Trophoblast cell (in vitro differentiated cells and primary cell): ENCODE measurements around the gene GRIA4.
"Not testable (repeated sequence)": the region's sequence is repeated elsewhere in the genome, so short reads cannot be mapped to it uniquely, and the experiment has no call there.

Experiments
- DNase-seq, 2 donors: peaks; one replicate each; pipeline ENCODE4 v3.0.0-alpha.2; 2016
- H2AFZ ChIP-seq: 2 replicates; pipeline ENCODE4 v1.6.1; 2013; ENCODE audit warnings: low read length, moderate library complexity, mild to moderate bottlenecking; ENCODE audit not compliant: insufficient read depth, poor library complexity
- H2AK5ac ChIP-seq: 2 replicates; pipeline ENCODE4 v1.6.1; 2013; ENCODE audit warnings: mild to moderate bottlenecking, low read length
- H2BK120ac ChIP-seq: 2 replicates; pipeline ENCODE4 v1.6.1; 2013; ENCODE audit warnings: low read length, mild to moderate bottlenecking, moderate library complexity; ENCODE audit not compliant: insufficient read depth, poor library complexity
- H2BK12ac ChIP-seq: 2 replicates; pipeline ENCODE4 v1.6.1; 2013; ENCODE audit warnings: mild to moderate bottlenecking, low read length, moderate library complexity
- H2BK5ac ChIP-seq: 2 replicates; pipeline ENCODE4 v1.6.1; 2013; ENCODE audit warnings: low read length, low read depth, moderate library complexity, mild to moderate bottlenecking; ENCODE audit not compliant: poor library complexity
- H3K14ac ChIP-seq: 2 replicates; pipeline ENCODE4 v1.6.1; 2013; ENCODE audit warnings: mild to moderate bottlenecking, low read length
- H3K18ac ChIP-seq: 2 replicates; pipeline ENCODE4 v1.6.1; 2013; ENCODE audit warnings: mild to moderate bottlenecking, low read length
- H3K23ac ChIP-seq: 2 replicates; pipeline ENCODE4 v1.6.1; 2013; ENCODE audit warnings: low read length
- H3K27ac ChIP-seq: 2 replicates; pipeline ENCODE4 v1.5.1; 2013; ENCODE audit warnings: low read depth, mild to moderate bottlenecking, inconsistent platforms, low read length, moderate library complexity
- H3K27me3 ChIP-seq: 2 replicates; pipeline ENCODE4 v1.6.1; 2013; ENCODE audit warnings: inconsistent platforms, mild to moderate bottlenecking, low read length, moderate library complexity; ENCODE audit not compliant: insufficient read depth
- H3K36me3 ChIP-seq, 2 experiments: 1 replicate in 1 of 2; 2 replicates in 1 of 2; pipeline ENCODE4 v1.6.1; 2013; ENCODE audit warnings: low read length in 2 of 2, mild to moderate bottlenecking in 2 of 2, moderate library complexity in 1 of 2; ENCODE audit not compliant: insufficient read depth in 2 of 2, control insufficient read depth in 1 of 2
- H3K4ac ChIP-seq: 2 replicates; pipeline ENCODE4 v1.6.1; 2013; ENCODE audit warnings: low read depth, mild to moderate bottlenecking, low read length, moderate library complexity
- H3K4me1 ChIP-seq, 2 experiments: 1 replicate in 1 of 2; 2 replicates in 1 of 2; pipeline ENCODE4 v1.6.1; 2013; ENCODE audit warnings: low read length in 2 of 2, mild to moderate bottlenecking in 2 of 2, moderate library complexity in 1 of 2; ENCODE audit not compliant: insufficient read depth in 2 of 2, control insufficient read depth in 1 of 2
- H3K4me2 ChIP-seq: 2 replicates; pipeline ENCODE4 v1.6.1; 2013; ENCODE audit warnings: inconsistent platforms, mild to moderate bottlenecking, low read length, moderate library complexity
- H3K4me3 ChIP-seq: 2 replicates; pipeline ENCODE4 v1.5.1; 2013; ENCODE audit warnings: mild to moderate bottlenecking, low read depth, low read length, inconsistent platforms
- H3K79me1 ChIP-seq: one replicate; pipeline ENCODE4 v1.6.1; 2013; ENCODE audit warnings: low read length
- H3K79me2 ChIP-seq: 2 replicates; pipeline ENCODE4 v1.6.1; 2013; ENCODE audit warnings: low read length, mild to moderate bottlenecking; ENCODE audit not compliant: control insufficient read depth, insufficient read depth, poor library complexity
- H3K9ac ChIP-seq: 2 replicates; pipeline ENCODE4 v1.6.1; 2013; ENCODE audit warnings: mild to moderate bottlenecking, low read length
- H3K9me3 ChIP-seq: 2 replicates; pipeline ENCODE4 v1.6.1; 2013; ENCODE audit warnings: low read depth, mild to moderate bottlenecking, control low read depth, inconsistent platforms, low read length; ENCODE audit not compliant: insufficient read depth
- H4K12ac ChIP-seq: 2 replicates; pipeline ENCODE4 v1.6.1; 2013; ENCODE audit warnings: low read depth, mild to moderate bottlenecking, low read length, moderate library complexity
- H4K8ac ChIP-seq: 2 replicates; pipeline ENCODE4 v1.6.1; 2013; ENCODE audit warnings: low read depth, mild to moderate bottlenecking, low read length, moderate library complexity
- H4K91ac ChIP-seq: one replicate; pipeline ENCODE4 v1.6.1; 2013; ENCODE audit warnings: low read depth, mild to moderate bottlenecking, low read length, moderate library complexity
- WGBS: extraction: QIAGEN DNeasy Blood & Tissue Kit; methylation state at CpG from one replicate; pipeline ENCODE4 v1.1.7; 2013; ENCODE audit warnings: missing lambda C conversion rate; ENCODE audit not compliant: insufficient read length, insufficient coverage; ENCODE audit errors: extremely low coverage; 5-methylcytosine and 5-hydroxymethylcytosine counted together

GRIA4 gene

GRCh38 chr11:105769627-105770026, 159.8 kb downstream of the GRIA4 start:
- Histone ChIP-seq H3K4me2 (no peak overlapping the region), H3K18ac (no peak overlapping the region), H4K91ac (no peak overlapping the region), H3K79me1 (no peaks in the 10 kb centered on the region), H3K4ac (no peak overlapping the region), H2BK5ac (no peak overlapping the region), H3K27me3 (no peaks in the 10 kb centered on the region), H4K12ac (no peak overlapping the region), H2AFZ (no peak overlapping the region), H3K27ac (no peak overlapping the region), H4K8ac (no peak overlapping the region), H3K14ac (no peak overlapping the region), H3K4me1 (no peaks in the 10 kb centered on the region), H3K36me3 (no peaks in the 10 kb centered on the region), H3K9ac (no peak overlapping the region), H2AK5ac (no peak overlapping the region), H3K23ac (no peak overlapping the region), H3K4me3 (no peak overlapping the region), H3K9me3 (no peaks in the 10 kb centered on the region), H2BK120ac (no peak overlapping the region), H2BK12ac (no peak overlapping the region), H3K79me2 (no peaks in the 10 kb centered on the region)
- DNase-seq, result no peak
- WGBS, result no CpG with 5 or more reads among the region's 2 CpGs

- H2BK120ac ChIP-seq, H3K9ac ChIP-seq, H2BK5ac ChIP-seq, H2BK12ac ChIP-seq, H3K27ac ChIP-seq, H3K4me1 ChIP-seq, H3K23ac ChIP-seq, H4K91ac ChIP-seq, H3K36me3 ChIP-seq, H3K9me3 ChIP-seq, H4K12ac ChIP-seq, H2AFZ ChIP-seq, H2AK5ac ChIP-seq, H3K4me3 ChIP-seq, H3K4ac ChIP-seq, H3K14ac ChIP-seq, H3K79me1 ChIP-seq, H3K27me3 ChIP-seq, H4K8ac ChIP-seq, H3K4me2 ChIP-seq, H3K79me2 ChIP-seq, H3K18ac ChIP-seq, DNase-seq: not testable (repeated sequence)
- WGBS, result no CpG with 5 or more reads among the region's 3 CpGs
These were observed 163.6 kb downstream of the GRIA4 start for GRCh38 chr11:105773452-105773851.

DNA sequence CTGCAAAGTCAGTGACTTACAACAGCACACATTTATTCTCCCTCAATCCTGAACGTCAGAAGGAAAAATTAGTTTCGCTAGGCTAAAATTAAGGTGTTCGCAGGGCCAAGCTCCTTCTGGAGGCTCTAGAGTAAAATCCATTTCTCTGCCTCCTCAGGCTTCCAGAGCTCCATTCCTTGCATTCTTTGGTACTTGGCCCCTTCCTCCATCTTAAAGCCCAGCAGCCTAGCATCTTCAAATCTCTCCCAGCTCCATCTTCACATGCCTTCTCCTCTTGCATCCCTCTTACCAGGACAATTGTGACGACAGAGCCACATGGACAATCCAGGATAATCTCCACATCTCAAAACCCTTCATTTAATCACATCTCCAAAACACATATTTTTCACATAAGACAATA, 165.0 kb downstream of the GRIA4 start:
- H2AFZ ChIP-seq, result no peak overlapping the region
- no peak overlapping the region for H4K91ac ChIP-seq
- no peak overlapping the region for H2BK12ac ChIP-seq
- no peak for DNase-seq
- no peaks in the 10 kb centered on the region for H3K27me3 ChIP-seq
- no peak overlapping the region for H4K12ac ChIP-seq
- H3K4me1 ChIP-seq, result no peaks in the 10 kb centered on the region
- no peak overlapping the region for H3K4me2 ChIP-seq
- no peak overlapping the region for H3K23ac ChIP-seq
- H2BK5ac ChIP-seq, result no peak overlapping the region
- H3K36me3 ChIP-seq, result no peaks in the 10 kb centered on the region
- H3K4ac ChIP-seq, result no peak overlapping the region
- H3K79me1 ChIP-seq, result no peaks in the 10 kb centered on the region
- H2AK5ac ChIP-seq, result no peak overlapping the region
- H3K4me3 ChIP-seq, result no peak overlapping the region
- no peaks in the 10 kb centered on the region for H3K9me3 ChIP-seq
- no peak overlapping the region for H2BK120ac ChIP-seq
- H3K9ac ChIP-seq, result no peak overlapping the region
- no peak overlapping the region for H3K18ac ChIP-seq
- no peak overlapping the region for H3K14ac ChIP-seq
- no CpG with 5 or more reads among the region's 4 CpGs for WGBS
- no peak overlapping the region for H4K8ac ChIP-seq
- no peaks in the 10 kb centered on the region for H3K79me2 ChIP-seq
- no peak overlapping the region for H3K27ac ChIP-seq

GRCh38 chr11:105780781-105781525, 171.1 kb downstream of the GRIA4 start:
- Histone ChIP-seq H2BK120ac (no peak overlapping the region), H3K23ac (no peak overlapping the region), H4K8ac (no peak overlapping the region), H3K79me2 (no peaks in the 10 kb centered on the region), H3K9me3 (no peaks in the 10 kb centered on the region), H4K91ac (no peak overlapping the region), H2AK5ac (no peak overlapping the region), H3K4ac (no peak overlapping the region), H3K9ac (no peak overlapping the region), H3K27me3 (no peaks in the 10 kb centered on the region), H3K4me1 (no peaks in the 10 kb centered on the region), H2BK5ac (no peak overlapping the region), H3K18ac (no peak overlapping the region), H2BK12ac (no peak overlapping the region), H3K14ac (no peak overlapping the region), H2AFZ (no peak overlapping the region), H4K12ac (no peak overlapping the region), H3K4me2 (no peak overlapping the region), H3K27ac (no peak overlapping the region), H3K4me3 (no peak overlapping the region), H3K79me1 (no peaks in the 10 kb centered on the region), H3K36me3 (no peaks in the 10 kb centered on the region)
- no CpG with 5 or more reads among the region's 3 CpGs for WGBS
- DNase-seq, result no peak
